Body of pancreas (tissue), 4 donors: ENCODE results near the gene THBS1. TPM values are rescaled to one million over a fixed set of nuclear protein-coding genes. Genes with fewer than 3 reads are reported as not detected.

Experiments used
- ATAC-seq: fragments of 150-250 bp; one replicate; pipeline ENCODE4 v1.9.1; 2016
- DNase-seq, 4 donors: peaks; one replicate each; pipeline ENCODE4 v3.0.0-alpha.2; 2019
- H3K27ac ChIP-seq, 4 donors: fragments of 200-600 bp; sonication (generic); 1 replicate in 3 of 4; 2 replicates in 1 of 4; pipeline versions ENCODE4 v1.5.1 to v1.6.1; 2016 to 2019; ENCODE audit warnings: mild to moderate bottlenecking in 1 of 4, mixed read lengths in 1 of 4, moderate library complexity in 1 of 4
- H3K27me3 ChIP-seq, 2 donors: fragments of 200-600 bp; sonication (generic); one replicate each; pipeline ENCODE4 v1.6.0; 2016; ENCODE audit warnings: mild to moderate bottlenecking in 1 of 2
- H3K36me3 ChIP-seq, 2 donors: fragments of 200-600 bp; sonication (generic); replicated peaks in 1 of 2; 2 replicates each; pipeline ENCODE4 v1.5.1; 2016; ENCODE audit warnings: low read depth in 2 of 2; ENCODE audit not compliant: insufficient read depth in 1 of 2
- H3K4me1 ChIP-seq: fragments of 200-600 bp; sonication (generic); one replicate; pipeline ENCODE4 v1.6.0; 2016
- H3K4me3 ChIP-seq, 2 donors: fragments of 200-600 bp; sonication (generic); 1 replicate in 1 of 2; 2 replicates in 1 of 2; pipeline ENCODE4 v1.5.1; 2016 to 2019
- H3K9me3 ChIP-seq, 3 donors: fragments of 200-600 bp; sonication (generic); 1 replicate in 2 of 3; 2 replicates in 1 of 3; pipeline ENCODE4 v1.5.1; 2016
- CTCF ChIP-seq, 7 experiments: fragments of 450-650 bp in 4 of 7; fragments of 200-600 bp in 3 of 7; sonication (generic) in 3 of 7; IDR thresholded peaks; one replicate each; pipeline ENCODE4 v1.5.1; 2016 to 2019; ENCODE audit warnings: antibody characterized with exemption in 7 of 7
- POLR2A ChIP-seq, 3 donors: fragments of 450-650 bp; IDR thresholded peaks; one replicate each; pipeline ENCODE4 v1.6.1; 2016; ENCODE audit warnings: antibody characterized with exemption in 3 of 3, mild to moderate bottlenecking in 2 of 3
- WGBS, 2 donors: methylation state at CpG; one replicate each; pipeline ENCODE4 v1.1.5; 2017; 5-methylcytosine and 5-hydroxymethylcytosine counted together
- intact Hi-C: fragments of 100-400 bp; cut with DNase I; formaldehyde crosslinking; loops from one replicate; pipeline ENCODE4 v1.15.1; 2023
- total RNA-seq, 2 donors: library from RNA; depleted of rRNA; stranded (reverse); fragments of >200 nt; gene quantifications; one replicate each; pipeline ENCODE4 v1.1.0, GENCODE V29; 2016

Gene THBS1
- total RNA-seq, 2 donors from 2014 or later = 139 to 398 TPM

- ATAC-seq = no peak
- Histone ChIP-seq H3K27me3 (no peaks in the 10 kb centered on the region), H3K9me3 (no peaks in the 10 kb centered on the region), H3K4me1 (no peaks in the 10 kb centered on the region), H3K4me3 (no peak overlapping the region), H3K27ac (no peak overlapping the region), H3K36me3 (no peaks in the 10 kb centered on the region)
- WGBS, 2 donors = 83 to 90% methylated on average over 3 of the region's 3 CpGs
- intact Hi-C loops = no loop called here
- TF ChIP-seq POLR2A (IDR thresholded peaks at IDR 0.05) (no peak), CTCF (IDR thresholded peaks at IDR 0.05) (no peak)
- no peak for DNase-seq
These were observed 40.8 kb upstream of the THBS1 start for GRCh38 chr15:39539973-39540558.

GRCh38 chr15:39542385-39543065 is 38.4 kb upstream of the THBS1 start:
- DNase-seq (no peak), ATAC-seq (no peak)
- 91 to 97% methylated on average over 4 of the region's 4 CpGs for WGBS, 2 donors
- Histone ChIP-seq H3K9me3 (no peaks in the 10 kb centered on the region), H3K4me3 (no peak overlapping the region), H3K27ac (no peak overlapping the region), H3K27me3 (no peaks in the 10 kb centered on the region), H3K4me1 (no peaks in the 10 kb centered on the region), H3K36me3 (no peaks in the 10 kb centered on the region)
- intact Hi-C loops = no loop called here
- TF ChIP-seq POLR2A (IDR thresholded peaks at IDR 0.05) (no peak), CTCF (IDR thresholded peaks at IDR 0.05) (no peak)

GRCh38 chr15:39543651-39544050 is 37.2 kb upstream of the THBS1 start:
- H3K36me3 ChIP-seq = no peaks in the 10 kb centered on the region
- TF ChIP-seq POLR2A (IDR thresholded peaks at IDR 0.05) (no peak), CTCF (IDR thresholded peaks at IDR 0.05) (no peak)
- no peak overlapping the region for H3K27ac ChIP-seq
- intact Hi-C loops = no loop called here
- DNase-seq (no peak), ATAC-seq (no peak)
- no peaks in the 10 kb centered on the region for H3K9me3 ChIP-seq
- no peaks in the 10 kb centered on the region for H3K4me1 ChIP-seq
- H3K27me3 ChIP-seq = no peaks in the 10 kb centered on the region
- H3K4me3 ChIP-seq = no peak overlapping the region
- 6 to 20% methylated on average over 1 of the region's 1 CpG for WGBS, 2 donors

- 95 to 97% methylated on average over 1 of the region's 1 CpG for WGBS, 2 donors
- no peak for DNase-seq
- Histone ChIP-seq H3K27me3 (no peaks in the 10 kb centered on the region), H3K4me3 (no peak overlapping the region), H3K27ac (no peak overlapping the region), H3K9me3 (no peaks in the 10 kb centered on the region), H3K36me3 (no peaks in the 10 kb centered on the region), H3K4me1 (no peaks in the 10 kb centered on the region)
- ATAC-seq = no peak
- intact Hi-C loops = no loop called here
- TF ChIP-seq POLR2A (IDR thresholded peaks at IDR 0.05) (no peak), CTCF (IDR thresholded peaks at IDR 0.05) (no peak)
These were observed 34.0 kb upstream of the THBS1 start for GRCh38 chr15:39546842-39547241.

GRCh38 chr15:39548561-39548960 is 32.3 kb upstream of the THBS1 start:
- intact Hi-C loops = no loop called here
- no peaks in the 10 kb centered on the region for H3K36me3 ChIP-seq
- H3K4me1 ChIP-seq = no peaks in the 10 kb centered on the region
- no peak overlapping the region for H3K27ac ChIP-seq
- no peak for DNase-seq
- no peaks in the 10 kb centered on the region for H3K27me3 ChIP-seq
- H3K4me3 ChIP-seq = no peak overlapping the region
- TF ChIP-seq CTCF (IDR thresholded peaks at IDR 0.05) (no peak), POLR2A (IDR thresholded peaks at IDR 0.05) (no peak)
- H3K9me3 ChIP-seq = no peaks in the 10 kb centered on the region
- no peak for ATAC-seq
- 80 to 88% methylated on average over 4 of the region's 4 CpGs for WGBS, 2 donors
